ENCODE results near the gene EEPD1.

EEPD1 gene

DNA sequence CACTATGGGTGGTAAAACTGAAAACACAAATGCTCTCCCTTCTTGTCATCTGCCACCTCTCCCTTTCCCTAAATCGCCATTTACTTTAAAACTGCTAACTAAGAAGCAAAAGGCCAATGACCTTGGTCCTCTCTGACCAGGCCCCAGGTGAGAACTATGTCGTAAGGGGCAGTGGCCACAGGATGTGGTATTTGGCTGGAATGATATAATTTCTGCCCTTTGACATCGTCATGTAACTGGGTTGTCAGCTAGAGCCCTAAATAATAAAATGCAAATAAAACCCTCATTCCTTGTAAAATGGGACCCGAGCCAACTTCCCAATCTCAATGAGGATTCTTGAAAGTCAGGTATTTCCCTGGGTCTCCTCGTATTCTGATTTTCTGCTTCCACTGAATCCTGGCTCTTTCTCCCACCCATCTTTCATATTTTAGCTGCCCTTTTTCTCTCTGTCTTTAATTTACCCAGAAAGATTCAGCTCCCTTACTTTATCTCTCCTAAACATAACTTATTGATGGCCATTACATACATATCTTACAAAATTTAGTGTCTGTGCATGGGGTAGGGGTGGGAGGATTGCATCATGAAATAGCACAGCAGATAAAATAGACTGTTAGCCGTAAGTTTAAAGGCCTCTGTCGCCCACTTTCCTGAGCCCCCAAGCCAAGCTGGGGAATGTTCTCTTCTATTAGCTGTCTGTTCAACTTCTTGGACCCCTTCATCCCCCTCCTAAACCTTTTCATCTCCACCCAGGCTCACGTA, 3.2 kb upstream of the EEPD1 start:
- TF ChIP-seq, protein P1, sequence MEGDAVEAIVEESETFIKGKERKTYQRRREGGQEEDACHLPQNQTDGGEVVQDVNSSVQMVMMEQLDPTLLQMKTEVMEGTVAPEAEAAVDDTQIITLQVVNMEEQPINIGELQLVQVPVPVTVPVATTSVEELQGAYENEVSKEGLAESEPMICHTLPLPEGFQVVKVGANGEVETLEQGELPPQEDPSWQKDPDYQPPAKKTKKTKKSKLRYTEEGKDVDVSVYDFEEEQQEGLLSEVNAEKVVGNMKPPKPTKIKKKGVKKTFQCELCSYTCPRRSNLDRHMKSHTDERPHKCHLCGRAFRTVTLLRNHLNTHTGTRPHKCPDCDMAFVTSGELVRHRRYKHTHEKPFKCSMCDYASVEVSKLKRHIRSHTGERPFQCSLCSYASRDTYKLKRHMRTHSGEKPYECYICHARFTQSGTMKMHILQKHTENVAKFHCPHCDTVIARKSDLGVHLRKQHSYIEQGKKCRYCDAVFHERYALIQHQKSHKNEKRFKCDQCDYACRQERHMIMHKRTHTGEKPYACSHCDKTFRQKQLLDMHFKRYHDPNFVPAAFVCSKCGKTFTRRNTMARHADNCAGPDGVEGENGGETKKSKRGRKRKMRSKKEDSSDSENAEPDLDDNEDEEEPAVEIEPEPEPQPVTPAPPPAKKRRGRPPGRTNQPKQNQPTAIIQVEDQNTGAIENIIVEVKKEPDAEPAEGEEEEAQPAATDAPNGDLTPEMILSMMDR (IDR thresholded peaks at IDR 0.05; ENCODE audit: low read depth, low read length, missing control alignments) = no peak
- no peak overlapping the region for H3K4me3 ChIP-seq (ENCODE audit: low read depth, low read length)
- DNase-seq (ENCODE audit: low read depth) = no peak

DNA sequence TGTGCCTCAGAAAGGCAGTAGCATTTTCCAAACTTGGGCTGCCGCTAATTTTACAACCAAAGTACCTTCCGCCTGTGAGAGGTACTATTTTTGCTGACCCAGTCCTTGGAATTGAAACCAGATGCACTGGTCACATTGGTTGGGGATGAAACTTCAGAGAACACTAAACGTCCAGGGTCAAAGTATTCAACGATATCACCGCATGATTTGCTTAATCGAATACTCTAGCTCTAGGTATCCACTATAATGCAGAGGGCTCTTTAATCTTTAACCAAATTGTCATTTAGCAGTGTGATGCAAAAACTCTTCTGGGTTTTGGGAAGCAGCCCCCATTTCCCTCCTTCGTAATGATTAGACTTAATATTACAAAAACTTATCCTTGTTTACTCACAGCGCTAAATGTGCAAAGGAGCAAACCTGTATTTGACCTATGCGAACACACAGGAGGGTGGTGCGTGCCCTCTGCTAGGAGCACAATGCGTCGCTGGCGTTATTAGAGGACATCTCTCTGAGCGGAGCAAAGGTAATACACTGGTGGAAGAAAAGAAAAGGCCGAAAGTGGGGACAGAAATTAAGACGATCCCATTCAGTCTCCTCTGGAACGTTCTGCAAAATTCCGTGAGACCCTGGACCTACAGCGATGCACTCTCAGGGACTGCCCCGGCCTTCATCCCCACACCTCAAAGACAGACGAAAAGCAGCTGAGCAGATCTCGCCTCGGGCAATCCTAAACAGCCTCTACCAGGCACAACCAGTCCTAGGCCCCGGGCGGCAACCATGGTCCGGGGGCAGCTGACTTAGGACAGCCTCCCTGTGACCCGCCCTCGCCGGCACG, 916 bp upstream of the EEPD1 start:
- DNase-seq (ENCODE audit: low read depth) = no peak
- peak overlapping the region; percentile 43 for H3K4me3 ChIP-seq (ENCODE audit: low read depth, low read length)

DNA sequence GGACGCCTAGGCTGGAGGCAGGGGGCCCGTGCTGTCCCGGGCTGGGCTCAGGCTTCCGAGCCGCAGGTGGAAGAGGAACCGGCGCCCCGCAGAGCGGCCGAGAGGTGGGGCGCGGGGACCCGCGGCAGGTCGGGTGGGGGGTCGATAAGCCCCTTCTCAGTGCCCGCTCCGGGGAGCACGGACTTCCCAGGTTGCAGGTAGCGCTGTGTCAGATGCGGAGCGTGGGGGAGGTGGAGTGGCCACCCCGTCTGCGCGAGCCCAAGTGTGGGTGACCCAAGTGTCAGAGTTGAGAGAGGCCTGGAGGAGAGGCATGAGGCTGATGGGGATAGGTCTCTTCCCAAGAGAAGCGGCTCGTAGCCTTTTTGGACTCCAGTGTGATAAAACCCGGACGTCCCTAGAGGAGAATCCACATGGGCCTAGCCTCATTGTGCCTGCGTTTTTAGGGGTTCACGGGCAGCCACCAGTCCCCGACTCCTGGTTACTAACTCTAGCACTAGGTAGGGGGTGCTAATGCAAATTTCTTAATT, 580 bp downstream of the EEPD1 start:
- peak overlapping the region; percentile 62 for H3K4me3 ChIP-seq (ENCODE audit: low read depth, low read length)

More for the DNA sequence above, 916 bp upstream of the EEPD1 start:
- TF ChIP-seq, protein P1 (IDR thresholded peaks at IDR 0.05; ENCODE audit: low read depth, low read length, missing control alignments) = no peak

DNA sequence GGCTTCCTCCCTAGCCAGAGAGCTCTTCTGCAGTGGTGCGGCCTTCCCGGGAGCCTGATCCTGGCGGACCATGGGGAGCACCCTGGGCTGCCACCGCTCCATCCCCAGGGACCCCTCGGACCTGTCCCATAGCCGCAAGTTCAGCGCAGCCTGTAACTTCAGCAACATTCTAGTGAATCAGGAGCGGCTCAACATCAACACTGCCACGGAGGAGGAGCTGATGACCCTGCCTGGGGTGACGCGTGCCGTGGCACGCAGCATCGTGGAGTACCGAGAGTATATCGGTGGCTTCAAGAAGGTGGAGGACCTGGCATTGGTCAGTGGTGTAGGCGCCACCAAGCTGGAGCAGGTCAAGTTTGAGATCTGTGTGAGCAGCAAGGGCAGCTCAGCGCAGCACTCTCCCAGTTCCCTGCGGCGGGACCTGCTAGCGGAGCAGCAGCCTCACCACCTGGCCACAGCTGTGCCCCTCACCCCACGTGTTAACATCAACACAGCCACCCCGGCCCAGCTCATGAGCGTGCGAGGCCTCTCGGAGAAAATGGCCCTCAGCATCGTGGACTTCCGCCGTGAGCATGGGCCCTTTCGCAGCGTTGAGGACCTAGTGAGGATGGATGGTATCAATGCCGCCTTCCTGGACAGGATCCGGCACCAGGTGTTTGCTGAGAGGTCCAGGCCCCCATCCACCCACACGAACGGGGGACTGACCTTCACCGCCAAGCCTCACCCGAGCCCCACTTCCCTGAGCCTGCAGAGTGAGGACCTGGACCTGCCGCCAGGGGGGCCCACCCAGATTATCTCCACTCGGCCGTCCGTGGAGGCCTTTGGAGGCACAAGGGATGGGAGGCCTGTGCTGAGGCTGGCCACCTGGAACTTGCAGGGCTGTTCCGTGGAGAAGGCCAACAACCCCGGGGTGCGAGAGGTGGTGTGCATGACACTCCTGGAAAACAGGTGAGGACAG, 1.5 kb downstream of the EEPD1 start:
- no peak for DNase-seq (ENCODE audit: low read depth)
- no peak overlapping the region for H3K4me3 ChIP-seq (ENCODE audit: low read depth, low read length)
- TF ChIP-seq, protein P1 (IDR thresholded peaks at IDR 0.05; ENCODE audit: low read depth, low read length, missing control alignments) = no peak

More for the DNA sequence above, 580 bp downstream of the EEPD1 start:
- TF ChIP-seq, protein P1 (IDR thresholded peaks at IDR 0.05; ENCODE audit: low read depth, low read length, missing control alignments) = no peak
- DNase-seq (ENCODE audit: low read depth) = no peak

DNA sequence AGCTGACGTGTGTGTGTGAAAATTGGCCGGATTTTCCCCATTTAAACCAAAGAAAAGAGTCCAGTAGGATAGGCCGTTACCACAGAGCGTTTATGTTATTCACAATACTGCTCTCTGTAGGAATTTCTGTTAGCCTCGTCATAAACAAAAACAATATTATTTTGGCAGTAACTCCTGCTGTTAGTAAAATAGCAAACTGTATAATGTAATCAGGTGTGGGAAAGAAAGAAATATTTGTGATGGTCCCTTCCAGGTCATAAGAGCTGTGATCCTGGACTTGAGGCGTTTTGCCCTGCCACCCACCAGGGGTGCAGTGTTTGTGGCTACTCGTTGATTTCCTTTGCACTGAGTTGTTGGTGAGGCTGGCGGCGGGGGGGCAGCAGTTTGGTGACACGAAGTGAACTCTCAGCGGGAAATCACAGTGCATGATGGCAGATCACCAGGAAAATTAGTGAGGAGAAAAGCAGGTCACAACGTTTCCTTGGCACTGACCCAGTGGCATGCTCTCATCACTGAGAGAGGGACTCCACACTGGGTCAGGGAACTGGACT, 2.8 kb downstream of the EEPD1 start:
- DNase-seq (ENCODE audit: low read depth) = no peak
- no peak overlapping the region for H3K4me3 ChIP-seq (ENCODE audit: low read depth, low read length)
- TF ChIP-seq, protein P1 (IDR thresholded peaks at IDR 0.05; ENCODE audit: low read depth, low read length, missing control alignments) = no peak

Data from GM12864 (cell line).